Stromal cell of bone marrow (primary cell): ENCODE data around the gene WWOX.

Source experiments
- DNase-seq: peaks from one replicate; pipeline ENCODE4 v3.0.0-alpha.2; 2012; ENCODE audit warnings: low read depth

Gene WWOX

GRCh38 chr16:78227855-78228254, 128.4 kb downstream of the WWOX start:
- DNase-seq, result no peak

GRCh38 chr16:78228704-78229103, 129.2 kb downstream of the WWOX start:
- DNase-seq, result no peak

GRCh38 chr16:78230832-78231231, 131.4 kb downstream of the WWOX start:
- peak; percentile 57 for DNase-seq

- DNase-seq, result peak; percentile 57
These were observed 135.8 kb downstream of the WWOX start for GRCh38 chr16:78235168-78235800.

GRCh38 chr16:78235876-78236275, 136.4 kb downstream of the WWOX start:
- DNase-seq, result no peak

GRCh38 chr16:78237841-78238240, 138.4 kb downstream of the WWOX start:
- DNase-seq, result no peak

- DNase-seq, result no peak
These were observed 141.2 kb downstream of the WWOX start for GRCh38 chr16:78240459-78241222.

GRCh38 chr16:78242239-78242630, 142.8 kb downstream of the WWOX start:
- no peak for DNase-seq

- DNase-seq, result no peak
These were observed 144.9 kb downstream of the WWOX start for GRCh38 chr16:78244131-78244895.

GRCh38 chr16:78246559-78246958, 147.1 kb downstream of the WWOX start:
- DNase-seq, result no peak

- DNase-seq, result no peak
These were observed 149.6 kb downstream of the WWOX start for GRCh38 chr16:78249056-78249455.

- DNase-seq, result no peak
These were observed 150.4 kb downstream of the WWOX start for GRCh38 chr16:78249832-78250231.

GRCh38 chr16:78251115-78251514, 151.7 kb downstream of the WWOX start:
- no peak for DNase-seq

- no peak for DNase-seq
These were observed 153.3 kb downstream of the WWOX start for GRCh38 chr16:78252757-78253156.

GRCh38 chr16:78254841-78255240, 155.4 kb downstream of the WWOX start:
- no peak for DNase-seq

- DNase-seq, result no peak
These were observed 157.4 kb downstream of the WWOX start for GRCh38 chr16:78256686-78257375.

GRCh38 chr16:78257376-78257728, 157.9 kb downstream of the WWOX start:
- DNase-seq, result peak; percentile 10

- DNase-seq, result no peak
These were observed 159.1 kb downstream of the WWOX start for GRCh38 chr16:78258375-78259065.

GRCh38 chr16:78259873-78260272, 160.4 kb downstream of the WWOX start:
- DNase-seq, result no peak

- no peak for DNase-seq
These were observed 165.2 kb downstream of the WWOX start for GRCh38 chr16:78264642-78265041.

- no peak for DNase-seq
These were observed 169.8 kb downstream of the WWOX start for GRCh38 chr16:78269256-78269655.

- DNase-seq, result no peak
These were observed 172.5 kb downstream of the WWOX start for GRCh38 chr16:78271981-78272380.
